HG02852 (cell line): Measurements from ENCODE around the gene ANO8.

Experiments
- ATAC-seq: cut with Tn5 transposase; IDR thresholded peaks from one replicate; pipeline ENCODE4 v1.9.1; 2021; ENCODE audit warnings: mild to moderate bottlenecking, moderate library complexity; ENCODE audit not compliant: unreplicated experiment

ANO8 gene

GRCh38 chr19:17346109-17346671 is 11.5 kb upstream of the ANO8 start:
- peak; percentile 55 for ATAC-seq

- no peak for ATAC-seq
These were observed 7.2 kb upstream of the ANO8 start for GRCh38 chr19:17341845-17342244.

- ATAC-seq, result no peak
These were observed 6.7 kb upstream of the ANO8 start for GRCh38 chr19:17341386-17341785.

GRCh38 chr19:17340871-17341357 is 6.3 kb upstream of the ANO8 start:
- ATAC-seq, result no peak

GRCh38 chr19:17340302-17340870 is 5.7 kb upstream of the ANO8 start:
- no peak for ATAC-seq

GRCh38 chr19:17339088-17339741 is 4.6 kb upstream of the ANO8 start:
- ATAC-seq, result no peak

- no peak for ATAC-seq
These were observed 3.9 kb upstream of the ANO8 start for GRCh38 chr19:17338433-17339078.

GRCh38 chr19:17337675-17338432 is 3.2 kb upstream of the ANO8 start:
- ATAC-seq, result no peak

GRCh38 chr19:17336872-17337674 is 2.4 kb upstream of the ANO8 start, which contains the start of gene GTPBP3:
Gene GTPBP3 (plus strand): TSS chr19:17337553. CDS start chr19:17337612, 59 bp downstream.
- ATAC-seq, result peak; percentile 76

- ATAC-seq, result no peak
These were observed 920 bp upstream of the ANO8 start for GRCh38 chr19:17335575-17335974.

- no peak for ATAC-seq
These were observed 843 bp downstream of the ANO8 start for GRCh38 chr19:17333611-17334413.

GRCh38 chr19:17332677-17333581 is 1.7 kb downstream of the ANO8 start:
- no peak for ATAC-seq

GRCh38 chr19:17332360-17332676 is 2.3 kb downstream of the ANO8 start:
- no peak for ATAC-seq

GRCh38 chr19:17331045-17331558 is 3.6 kb downstream of the ANO8 start:
- ATAC-seq, result no peak

- ATAC-seq, result no peak
These were observed 4.2 kb downstream of the ANO8 start for GRCh38 chr19:17330262-17331044.

- no peak for ATAC-seq
These were observed 5.0 kb downstream of the ANO8 start for GRCh38 chr19:17329366-17330261.
